ENCODE data around the gene ACP7. TPM values are rescaled to one million over a fixed set of nuclear protein-coding genes. Genes with fewer than 3 reads are reported as not detected.
A peak's percentile ranks its signal among the peaks of the same experiment; 100 is the strongest.

The ACP7 gene
- total and polyA plus RNA-seq, 2 experiments from 2014 or later, result 0.27 to 0.45 TPM

- no peak overlapping the region for H3K4me2 ChIP-seq
- no peak for DNase-seq (ENCODE audit: low spot score)
- no peaks in the 10 kb centered on the region for H3K9me2 ChIP-seq (ENCODE audit: insufficient read depth)
- peaks cover 68% of the 10 kb centered on the region for H3K79me2 ChIP-seq (replicated peaks; ENCODE audit: insufficient read depth)
- no peaks in the 10 kb centered on the region; the same call in 1 of the 2 replicates for H3F3A ChIP-seq (replicated peaks; ENCODE audit: low read depth)
- H3K36me3 ChIP-seq (ENCODE audit: insufficient read depth), result no peaks in the 10 kb centered on the region
- Mint-ChIP-seq H3K36me3 (ENCODE audit: low read depth) (no peaks in the 10 kb centered on the region), H3K4me1 (peaks cover 57% of the 10 kb centered on the region), H3K27ac (0 out of 2 replicates have a peak overlapping the region, but pooled peaks have one; percentile 80), H3K27me3 (ENCODE audit: insufficient read depth, low read depth, poor library complexity) (peaks cover 20% of the 10 kb centered on the region), H3K4me3 (no peak overlapping the region; the same call in 2 of the 3 replicates), H3K9me3 (no peaks in the 10 kb centered on the region)
- peaks cover 39% of the 10 kb centered on the region for H3K4me1 ChIP-seq (ENCODE audit: insufficient read depth)
- no peak overlapping the region for H3K4me3 ChIP-seq
- H3K27me3 ChIP-seq (ENCODE audit: insufficient read depth), result no peaks in the 10 kb centered on the region
- H3K27ac ChIP-seq (ENCODE audit: low read depth), result no peak overlapping the region
- no peak for ATAC-seq
- H4K20me1 ChIP-seq (replicated peaks; ENCODE audit: insufficient read depth), result peaks cover 15% of the 10 kb centered on the region
- H2AFZ ChIP-seq, result no peak overlapping the region
- no peak for TF ChIP-seq EZH2phosphoT487 (IDR thresholded peaks at IDR 0.05; ENCODE audit: unreplicated experiment)
- TF ChIP-seq ETS1 (IDR thresholded peaks at IDR 0.05), result no peak
- no peak for TF ChIP-seq ZNF462 (CRISPR knock-in tag; IDR thresholded peaks at IDR 0.05)
- TF ChIP-seq JUNB (IDR thresholded peaks at IDR 0.05; ENCODE audit: unreplicated experiment), result no peak
- no peak for TF ChIP-seq REST (IDR thresholded peaks at IDR 0.05; ENCODE audit: unreplicated experiment)
- TF ChIP-seq CTCF (conservative IDR thresholded peaks at IDR 0.05; ENCODE audit: low read depth in 2 of 2), result no peak
- TF ChIP-seq ZNF114 (CRISPR knock-in tag; IDR thresholded peaks at IDR 0.05), result no peak
- TF ChIP-seq NANOG (IDR thresholded peaks at IDR 0.05; ENCODE audit: borderline replicate concordance), result no peak
- no peak for TF ChIP-seq ZNF331 (CRISPR knock-in tag; IDR thresholded peaks at IDR 0.05; ENCODE audit: low read depth)
- TF ChIP-seq POLR2AphosphoS5 (IDR thresholded peaks at IDR 0.05; ENCODE audit: low read depth), result no peak
- no peak for TF ChIP-seq STAT1 (IDR thresholded peaks at IDR 0.05; ENCODE audit: unreplicated experiment)
- no peak for TF ChIP-seq CREB1 (CRISPR knock-in tag; IDR thresholded peaks at IDR 0.05; ENCODE audit: low read depth)
- no peak for TF ChIP-seq EZH2 (IDR thresholded peaks at IDR 0.05; ENCODE audit: low read depth, unreplicated experiment)
Observed at GRCh38 chr19:39127812-39128515, 43.8 kb downstream of the ACP7 start.
